GM18951 (cell line): Measurements from ENCODE around the gene FARP1.

Source experiments
- POLR2A ChIP-seq: IDR thresholded peaks from 4 replicates; pipeline ENCODE4 v1.6.1; 2011; ENCODE audit warnings: mild to moderate bottlenecking; ENCODE audit not compliant: insufficient read length, insufficient read depth; ENCODE audit errors: extremely low read depth
- in situ Hi-C: fragments of 300-500 bp; cut with MboI; formaldehyde crosslinking; loops from one replicate; pipeline ENCODE4 v1.12.0; 2022; ENCODE audit warnings: low sequenced_read_pairs, mixed read lengths, inconsistent platforms; ENCODE audit not compliant: unreplicated experiment

The FARP1 gene

DNA sequence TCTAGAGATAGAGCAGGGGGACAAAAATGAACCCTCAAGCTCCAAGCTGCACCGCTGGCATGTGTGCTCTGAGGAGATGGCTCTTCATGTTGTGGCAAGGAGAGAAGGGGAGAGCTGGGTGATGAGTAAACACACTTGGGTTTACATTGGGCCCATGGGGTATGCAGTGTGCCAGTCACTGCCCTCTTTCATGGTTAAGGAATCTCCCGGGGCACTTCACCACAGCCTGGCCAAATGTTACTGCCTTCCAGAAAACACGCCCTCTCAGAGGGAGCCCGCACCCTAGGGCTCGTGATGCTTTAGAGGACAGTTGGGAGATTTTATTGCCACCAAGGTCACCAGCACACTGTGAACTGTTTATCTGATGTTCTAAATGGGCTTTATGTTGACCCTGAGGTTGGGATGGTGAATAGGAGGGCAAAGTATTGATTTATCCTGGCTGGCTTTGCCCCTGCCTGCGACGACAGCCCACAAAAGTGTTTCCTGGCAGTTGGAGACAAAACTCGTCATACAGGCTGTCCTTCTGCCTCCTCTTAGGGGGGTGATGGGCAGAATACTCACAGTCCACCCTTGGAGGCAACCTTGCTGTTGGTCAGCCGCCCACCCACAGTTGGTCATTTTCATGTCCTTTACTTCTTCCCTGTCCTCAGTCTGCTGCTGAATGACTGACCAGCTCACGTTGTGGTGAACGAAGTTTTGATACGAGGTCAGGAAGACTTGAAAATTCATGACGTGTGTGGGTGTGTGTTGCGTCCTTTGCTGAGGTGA lies 277.1 kb downstream of the FARP1 start:
- TF ChIP-seq POLR2A = no peak
- in situ Hi-C loops = loop anchor here (25.0 kb wide), 1 partner anchor 558 kb away; no protein-coding TSS in a partner anchor

DNA sequence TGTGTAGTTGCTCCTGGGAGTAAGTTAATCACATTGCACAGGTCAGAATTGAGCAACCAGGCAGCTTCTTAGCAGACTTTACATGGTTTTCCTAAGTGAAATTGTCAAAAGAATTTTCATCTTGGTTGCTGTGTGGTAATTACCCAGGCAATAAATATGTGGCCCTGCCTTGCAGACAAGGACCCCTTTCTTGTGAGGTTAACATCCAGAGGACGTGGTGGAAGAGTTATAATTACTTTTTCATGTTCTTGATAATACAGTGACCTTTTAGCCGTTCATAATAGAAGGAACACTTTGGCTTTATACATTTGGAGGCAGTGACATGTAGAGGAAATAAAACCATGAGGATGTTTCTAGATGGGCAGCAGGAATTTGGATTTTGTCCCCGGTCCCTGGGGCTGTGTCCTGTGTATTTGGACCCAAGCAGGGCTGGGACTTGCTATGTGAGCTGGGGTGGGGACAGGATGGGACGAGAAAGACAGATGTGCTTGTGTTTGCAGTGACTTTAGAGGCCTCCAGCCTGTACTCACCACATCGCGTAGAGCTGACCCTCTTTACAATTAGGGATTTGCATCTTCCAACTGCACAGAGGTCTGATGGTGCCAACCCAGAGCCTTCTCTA lies 277.8 kb downstream of the FARP1 start:
- in situ Hi-C loops = loop anchor here (25.0 kb wide), 1 partner anchor 558 kb away; no protein-coding TSS in a partner anchor
- no peak for TF ChIP-seq POLR2A

DNA sequence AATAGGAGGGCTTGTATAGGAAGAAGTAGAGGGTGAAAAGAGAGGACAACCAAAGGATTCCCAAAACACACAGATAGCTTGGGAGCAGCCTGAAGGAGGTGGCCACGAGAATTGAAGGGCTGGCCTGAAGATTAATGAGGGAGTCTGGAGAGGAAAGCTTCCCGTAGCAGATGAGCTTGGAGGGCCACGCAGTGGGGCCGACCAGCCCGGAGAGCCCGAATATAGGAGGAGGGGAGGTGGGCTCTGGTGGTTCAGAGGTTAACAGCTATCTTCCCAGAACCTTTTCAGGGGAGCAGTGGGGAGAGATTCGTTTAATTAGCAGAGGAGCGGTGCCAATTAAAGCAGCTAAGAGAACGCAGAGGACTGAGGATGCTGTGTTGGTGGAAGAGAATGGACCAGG lies 279.2 kb downstream of the FARP1 start:
- in situ Hi-C loops = loop anchor here (25.0 kb wide), 1 partner anchor 560 kb away; no protein-coding TSS in a partner anchor

DNA sequence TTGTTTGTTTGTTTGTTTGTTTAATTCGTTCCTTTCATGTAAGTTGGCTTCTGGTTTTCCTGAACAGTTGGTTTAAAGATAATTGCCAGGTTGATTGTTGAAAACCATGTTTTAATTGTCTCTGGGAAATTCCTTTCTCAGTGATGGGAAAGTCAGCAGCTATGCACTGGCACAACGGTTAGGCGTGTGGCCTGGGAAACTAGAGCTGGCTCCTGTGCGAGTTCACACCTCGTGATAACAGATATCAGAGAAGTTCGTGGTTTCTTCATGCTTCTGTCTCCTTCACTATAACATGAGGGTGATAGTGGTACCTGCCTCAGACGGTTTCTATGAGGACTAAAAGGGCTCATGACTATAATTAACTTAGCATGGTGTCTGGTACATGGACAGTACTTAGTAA lies 280.5 kb downstream of the FARP1 start:
- no peak for TF ChIP-seq POLR2A

More for the DNA sequence above, 279.2 kb downstream of the FARP1 start:
- TF ChIP-seq POLR2A = no peak

DNA sequence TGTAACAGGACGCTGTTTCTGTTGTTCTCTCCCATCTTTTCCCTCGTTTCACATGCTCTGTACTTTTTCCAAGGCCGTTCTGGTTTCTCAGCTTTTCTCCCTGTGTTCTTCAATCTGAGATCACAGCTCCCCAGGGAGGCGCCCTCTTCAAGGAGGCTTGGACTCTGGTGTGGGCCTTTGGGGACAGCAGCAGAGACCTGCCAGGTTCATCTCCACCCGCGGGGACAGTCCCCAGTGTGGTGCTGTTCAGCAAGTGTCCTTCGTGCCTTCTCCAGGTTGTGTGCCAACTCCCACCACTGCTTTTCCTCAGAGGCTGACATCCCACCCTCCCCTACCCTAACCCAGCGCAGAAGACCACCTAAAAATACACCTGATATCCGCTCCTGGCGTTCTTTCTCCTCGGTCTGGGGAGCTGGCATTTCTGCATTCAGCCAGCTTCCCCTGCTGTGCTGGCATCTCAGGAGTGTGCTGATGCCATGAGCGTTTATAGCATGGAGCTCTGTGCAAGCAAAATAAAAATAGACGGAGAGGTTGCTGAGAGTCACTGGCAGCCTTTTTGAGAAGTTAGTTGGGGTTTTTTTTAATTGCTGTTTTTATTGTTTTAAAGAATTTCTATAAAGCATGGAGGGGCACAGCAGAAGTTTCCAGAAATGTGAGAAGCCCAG lies 284.6 kb downstream of the FARP1 start:
- TF ChIP-seq POLR2A = no peak
- in situ Hi-C loops = loop anchor here (25.0 kb wide), 1 partner anchor 410 kb away; no protein-coding TSS in a partner anchor

More for the DNA sequence above, 280.5 kb downstream of the FARP1 start:
- in situ Hi-C loops = loop anchor here (25.0 kb wide), 1 partner anchor 561 kb away; no protein-coding TSS in a partner anchor

DNA sequence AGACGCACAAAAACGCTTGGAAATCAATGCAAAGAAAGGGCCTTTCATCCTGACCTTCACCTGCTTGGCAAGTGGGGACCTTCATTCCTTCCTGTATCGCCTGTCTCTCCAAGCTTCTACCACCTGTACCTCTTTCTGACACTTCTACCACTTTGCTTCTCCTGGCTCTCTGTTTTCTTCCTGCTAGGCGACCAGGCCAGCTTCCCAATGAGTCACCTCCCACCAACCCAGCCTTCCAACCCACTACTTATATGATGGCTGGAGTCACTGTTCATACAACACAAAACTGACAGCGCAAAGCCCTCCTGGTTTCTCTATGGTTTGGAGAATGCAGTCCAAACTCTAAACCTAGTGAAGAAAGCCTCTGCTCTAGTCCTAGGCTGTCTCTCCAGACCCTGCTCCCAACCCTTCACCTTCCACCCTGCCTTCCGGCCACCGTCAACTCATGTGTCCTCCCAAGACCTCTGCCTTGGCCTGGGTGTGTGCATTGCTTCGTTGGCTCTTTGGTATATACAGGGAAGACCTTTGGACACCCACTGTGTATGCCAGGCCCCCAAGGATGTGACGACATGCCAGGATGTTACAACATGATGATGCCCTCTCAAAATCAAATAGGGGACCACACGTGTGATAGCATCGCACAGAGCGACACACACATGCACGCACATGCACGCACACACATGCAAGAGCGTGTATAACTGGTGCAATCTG lies 285.5 kb downstream of the FARP1 start:
- in situ Hi-C loops = loop anchor here (25.0 kb wide), 1 partner anchor 409 kb away; no protein-coding TSS in a partner anchor
- no peak for TF ChIP-seq POLR2A

DNA sequence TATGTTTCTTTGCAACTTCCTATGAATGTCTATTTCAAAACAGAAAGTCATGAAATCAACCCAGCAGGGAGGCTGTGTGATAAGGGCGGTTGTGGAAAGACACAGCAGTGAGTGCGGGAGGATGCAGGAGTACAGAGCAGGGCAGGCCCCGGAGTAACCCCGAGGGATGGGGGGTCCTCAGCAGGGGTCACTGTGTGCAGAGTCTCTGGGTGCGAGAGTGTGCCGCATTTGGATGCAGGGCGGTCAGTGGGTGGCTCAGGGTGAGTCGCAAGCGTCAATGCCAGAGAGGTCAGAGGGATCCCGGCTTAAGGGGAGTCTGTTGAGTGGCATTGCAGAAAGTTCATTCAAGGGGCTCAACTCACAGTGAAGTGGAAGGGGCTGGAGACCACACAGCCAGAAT lies 286.2 kb downstream of the FARP1 start:
- no peak for TF ChIP-seq POLR2A
- in situ Hi-C loops = loop anchor here (25.0 kb wide), 1 partner anchor 408 kb away; no protein-coding TSS in a partner anchor

DNA sequence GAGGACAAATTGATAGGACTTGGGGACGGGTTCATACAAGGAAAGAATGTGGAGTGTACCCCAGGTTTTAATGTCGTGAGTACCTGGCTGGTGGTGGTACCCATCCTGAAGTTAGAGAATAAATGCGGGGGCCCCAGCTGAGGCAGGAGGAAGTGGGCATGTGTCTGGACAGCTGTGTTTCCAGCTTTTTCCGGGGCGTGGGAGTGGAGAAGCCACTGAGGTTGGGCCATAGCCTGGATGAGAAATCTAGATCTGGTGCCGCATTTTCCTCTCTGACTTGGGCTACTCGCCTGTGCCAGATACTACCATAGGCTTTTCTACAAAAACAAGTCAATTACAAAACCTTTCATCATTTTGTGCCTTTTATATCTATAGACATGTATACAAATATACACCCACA lies 286.6 kb downstream of the FARP1 start:
- in situ Hi-C loops = loop anchor here (25.0 kb wide), 1 partner anchor 408 kb away; no protein-coding TSS in a partner anchor
- TF ChIP-seq POLR2A = no peak

DNA sequence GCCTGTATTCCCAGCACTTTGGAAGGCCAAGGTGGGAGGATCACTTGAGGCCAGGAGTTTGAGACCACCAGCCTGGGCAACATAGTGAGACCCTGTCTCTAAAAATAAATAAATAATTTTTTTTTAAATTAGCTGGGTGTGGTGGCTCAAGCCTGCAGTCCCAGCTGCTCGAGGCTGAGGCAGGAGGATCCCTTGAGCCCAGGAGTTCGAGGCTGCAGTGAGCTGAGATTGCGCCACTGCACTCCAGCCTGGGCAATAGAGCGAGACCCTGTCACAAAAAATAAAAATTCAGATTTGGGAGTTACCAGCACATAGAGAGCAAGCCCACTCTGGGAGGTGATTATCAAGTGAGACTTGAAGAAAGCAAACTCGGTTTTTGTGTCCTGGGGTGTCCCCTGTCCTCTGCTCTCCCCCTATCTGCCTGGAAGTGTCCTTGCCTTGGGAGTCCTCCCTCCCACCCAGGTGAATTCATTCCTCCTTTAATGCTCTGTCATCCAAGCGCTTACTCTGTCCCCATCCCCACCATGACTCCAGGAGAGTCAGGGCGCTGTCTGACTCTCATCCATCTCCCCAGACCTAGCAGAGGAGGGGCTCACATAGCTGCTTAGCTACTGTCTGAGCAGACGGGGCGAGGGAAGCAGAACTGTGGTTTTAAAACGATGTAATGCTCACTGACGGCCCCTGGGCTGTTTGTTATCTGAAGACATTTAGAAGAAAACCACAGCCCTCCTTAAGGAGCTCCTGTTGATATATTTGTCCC lies 287.3 kb downstream of the FARP1 start:
- TF ChIP-seq POLR2A = no peak
- in situ Hi-C loops = loop anchor here (25.0 kb wide), 1 partner anchor 407 kb away; no protein-coding TSS in a partner anchor

DNA sequence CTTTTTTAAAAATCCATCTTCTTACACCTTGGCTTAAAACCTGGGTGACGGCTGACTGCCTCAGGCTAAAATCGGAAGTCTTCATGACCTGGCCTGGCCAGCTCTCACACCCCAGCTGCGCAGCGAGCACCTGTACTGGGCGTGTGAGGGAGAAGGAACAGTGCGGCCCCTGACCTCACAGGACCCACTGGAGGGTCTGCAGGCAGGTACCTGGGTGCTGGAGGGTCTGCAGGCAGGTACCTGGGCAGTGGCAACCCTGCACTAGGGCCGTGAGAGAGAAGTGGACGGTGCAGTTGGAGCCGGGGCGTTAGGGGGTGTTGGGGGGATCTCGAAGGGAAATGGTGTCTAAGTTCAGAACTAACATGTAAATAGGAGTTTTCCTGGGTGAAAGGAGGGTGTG lies 289.7 kb downstream of the FARP1 start:
- in situ Hi-C loops = loop anchor here (25.0 kb wide), 1 partner anchor 405 kb away; no protein-coding TSS in a partner anchor
- no peak for TF ChIP-seq POLR2A

DNA sequence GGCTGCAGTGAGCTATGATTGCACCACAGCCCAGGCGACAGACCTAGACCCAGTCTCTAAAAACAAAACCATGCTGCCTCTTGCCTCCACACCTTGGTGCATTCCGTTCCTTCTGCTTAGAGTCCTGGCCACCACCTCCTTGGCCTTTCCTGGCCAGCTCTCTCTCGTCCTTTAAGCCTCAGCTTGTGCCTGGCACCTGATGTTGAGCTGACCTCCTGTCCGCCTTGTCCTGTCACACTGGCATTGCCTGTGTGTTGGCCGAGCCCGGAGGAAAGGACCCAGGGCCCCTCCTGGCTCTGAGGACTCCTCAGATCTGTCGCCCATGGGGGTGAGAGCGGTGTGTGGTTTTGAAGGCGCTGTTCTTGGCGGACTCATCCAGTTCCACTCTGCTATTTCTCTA lies 290.8 kb downstream of the FARP1 start:
- in situ Hi-C loops = loop anchor here (25.0 kb wide), 1 partner anchor 404 kb away; no protein-coding TSS in a partner anchor
- no peak for TF ChIP-seq POLR2A

DNA sequence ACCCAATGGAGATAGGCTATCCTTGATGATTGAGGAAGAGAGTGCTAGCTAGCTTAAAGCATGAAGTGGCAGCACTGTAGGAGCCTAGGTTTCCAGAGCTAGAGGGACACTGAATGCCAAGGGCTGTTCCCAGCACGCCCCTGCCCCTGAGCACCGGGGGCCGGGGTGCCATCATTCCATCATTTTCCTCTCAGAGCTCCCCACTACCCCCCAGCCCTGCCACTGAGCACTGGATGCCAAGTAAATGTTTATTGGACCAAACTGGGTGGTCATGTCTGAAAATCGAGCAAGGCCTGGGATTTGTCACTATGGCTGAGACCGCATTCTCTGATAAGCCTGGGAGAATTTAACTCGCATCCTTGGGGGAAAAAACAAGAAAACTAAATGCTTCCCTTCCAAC lies 291.2 kb downstream of the FARP1 start:
- in situ Hi-C loops = loop anchor here (25.0 kb wide), 1 partner anchor 403 kb away; no protein-coding TSS in a partner anchor
- TF ChIP-seq POLR2A = no peak
